Fibroblast of the conjunctiva (primary cell): ENCODE measurements around the gene CACNA1C.

Source experiments
- DNase-seq: peaks from one replicate; pipeline ENCODE4 v3.0.0-alpha.2; 2010; ENCODE audit warnings: low read depth

Gene CACNA1C

DNA sequence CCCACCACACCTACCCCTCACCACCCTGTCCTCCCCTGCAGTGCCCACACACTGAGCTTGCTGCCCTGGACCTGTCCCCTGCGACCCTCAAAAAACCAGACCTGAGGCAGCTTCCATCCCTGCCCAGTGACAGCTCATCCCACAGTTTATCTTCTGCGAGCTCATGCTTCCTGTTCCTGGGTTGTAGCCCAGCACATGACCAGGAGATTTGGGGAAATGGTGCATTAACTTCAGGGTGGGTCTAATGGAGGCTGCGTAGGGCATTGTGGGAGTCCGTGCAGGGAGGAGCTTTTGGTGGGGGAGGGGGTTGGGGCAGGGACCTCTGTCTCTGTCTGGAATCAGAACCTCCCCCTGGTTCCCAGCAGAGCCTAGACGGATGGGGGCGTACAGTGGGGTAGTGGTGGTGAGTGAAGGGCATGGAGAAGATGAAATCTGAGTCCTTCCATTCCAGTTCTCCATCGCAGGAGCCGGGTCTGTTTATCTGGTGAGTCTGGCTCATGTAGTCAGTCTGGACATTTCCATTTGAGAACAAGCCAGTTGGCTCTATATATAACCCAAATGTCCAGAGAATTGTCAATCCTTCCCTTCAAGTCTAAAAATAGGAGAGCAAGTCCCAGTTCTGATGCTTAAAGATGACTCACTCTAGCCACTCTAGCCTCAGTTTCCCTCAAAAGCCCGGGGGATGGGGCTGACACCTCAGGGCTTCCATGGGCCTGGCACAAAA, 270.9 kb downstream of the CACNA1C start:
- DNase-seq: no peak

DNA sequence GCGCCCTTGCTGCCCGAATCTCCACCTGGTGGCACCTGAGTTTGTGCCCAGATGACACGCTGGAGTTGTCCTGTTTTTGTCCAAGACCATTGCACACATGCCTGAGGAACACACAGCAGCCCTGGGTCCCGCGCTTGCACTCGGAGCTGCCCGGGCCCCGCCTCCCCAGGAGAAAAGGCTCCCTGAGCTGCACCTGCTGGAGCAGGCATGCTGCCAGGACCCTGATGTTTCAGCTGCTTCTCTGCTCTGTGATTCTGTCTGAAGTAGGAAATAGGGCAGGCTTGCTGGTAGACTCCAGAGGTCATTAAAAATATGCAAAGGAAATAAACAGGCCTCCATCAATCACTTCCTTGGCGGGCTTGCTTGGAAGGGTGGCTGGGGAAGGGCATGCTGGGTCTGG, 271.6 kb downstream of the CACNA1C start:
- DNase-seq: no peak

DNA sequence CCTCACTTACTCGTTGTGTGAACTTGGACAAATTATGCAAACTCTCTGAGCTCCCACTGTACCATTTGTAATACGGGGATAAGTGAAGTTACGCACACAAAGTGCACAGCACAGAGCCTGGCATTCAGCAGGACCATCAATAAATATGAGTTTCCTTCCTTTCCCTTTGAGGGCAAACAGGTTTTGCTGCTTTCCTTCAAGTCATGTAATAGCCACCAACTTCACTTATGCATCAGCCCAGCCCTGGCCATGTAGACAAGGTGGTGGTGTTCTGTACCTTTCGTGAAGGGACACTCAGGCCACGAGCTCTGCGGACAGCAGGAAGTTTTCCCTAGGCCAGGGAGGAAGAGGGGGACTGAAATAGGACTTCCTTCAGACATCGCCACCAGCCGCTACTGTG, 272.7 kb downstream of the CACNA1C start:
- no peak for DNase-seq

DNA sequence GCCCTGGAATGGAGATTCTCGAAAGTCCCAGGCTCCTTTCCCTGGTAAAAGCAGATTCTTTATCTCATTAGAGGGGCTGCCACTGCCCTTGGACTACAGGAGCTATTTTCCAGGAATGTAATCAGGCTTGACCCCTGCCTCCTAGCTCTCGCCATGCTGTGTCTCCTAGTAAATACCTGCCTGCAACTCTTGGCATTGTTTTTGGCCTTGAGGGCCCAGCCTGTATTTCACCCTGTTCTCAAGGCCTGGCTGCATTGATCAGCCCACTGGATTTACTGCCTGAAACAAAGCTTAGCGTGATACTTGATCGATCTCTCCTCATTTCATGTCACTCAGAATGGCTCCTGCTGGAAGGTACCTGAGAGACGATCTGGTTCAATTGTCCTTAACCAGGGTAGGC, 273.7 kb downstream of the CACNA1C start:
- DNase-seq: no peak

DNA sequence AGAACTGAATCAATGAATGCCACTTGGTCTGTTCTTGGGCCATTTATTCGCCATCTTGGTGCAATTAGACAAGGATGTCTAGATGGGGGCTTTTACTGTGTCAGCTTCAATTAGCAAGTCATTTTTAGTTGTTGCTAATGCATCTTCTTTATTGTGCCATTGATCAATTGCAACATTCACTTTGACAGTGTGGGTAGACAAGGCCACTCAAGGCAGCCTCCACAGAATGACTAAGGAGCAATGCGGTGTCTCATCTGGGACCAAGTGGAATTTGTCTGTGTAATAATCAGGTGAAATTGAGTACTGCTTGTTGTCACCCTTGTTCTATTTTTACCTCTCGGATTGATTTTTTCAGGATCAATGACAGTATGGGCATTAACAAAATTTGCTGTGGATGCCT, 275.9 kb downstream of the CACNA1C start:
- no peak for DNase-seq

GRCh38 chr12:2329661-2330210, 276.9 kb downstream of the CACNA1C start:
- no peak for DNase-seq

GRCh38 chr12:2332236-2332635, 279.4 kb downstream of the CACNA1C start:
- no peak for DNase-seq

DNA sequence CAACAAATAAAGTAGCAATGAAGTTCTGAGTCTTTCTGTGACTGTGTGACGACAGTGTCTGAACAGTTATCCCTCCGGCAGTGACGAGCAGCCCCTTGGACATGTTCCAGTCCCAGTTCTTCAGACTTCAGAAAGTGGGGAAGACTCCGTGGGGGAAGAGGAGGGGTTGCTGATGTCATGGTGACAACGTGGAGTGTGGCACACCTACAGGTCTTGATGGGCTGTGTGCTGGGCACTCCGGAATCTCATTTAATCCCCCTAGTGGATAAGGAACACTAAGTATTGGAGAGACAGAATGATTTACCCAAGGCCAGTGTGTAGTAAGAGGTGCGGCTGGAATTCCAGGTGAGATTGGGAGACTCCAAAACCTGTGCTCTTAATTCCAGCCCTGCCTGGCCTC, 280.2 kb downstream of the CACNA1C start:
- no peak for DNase-seq

DNA sequence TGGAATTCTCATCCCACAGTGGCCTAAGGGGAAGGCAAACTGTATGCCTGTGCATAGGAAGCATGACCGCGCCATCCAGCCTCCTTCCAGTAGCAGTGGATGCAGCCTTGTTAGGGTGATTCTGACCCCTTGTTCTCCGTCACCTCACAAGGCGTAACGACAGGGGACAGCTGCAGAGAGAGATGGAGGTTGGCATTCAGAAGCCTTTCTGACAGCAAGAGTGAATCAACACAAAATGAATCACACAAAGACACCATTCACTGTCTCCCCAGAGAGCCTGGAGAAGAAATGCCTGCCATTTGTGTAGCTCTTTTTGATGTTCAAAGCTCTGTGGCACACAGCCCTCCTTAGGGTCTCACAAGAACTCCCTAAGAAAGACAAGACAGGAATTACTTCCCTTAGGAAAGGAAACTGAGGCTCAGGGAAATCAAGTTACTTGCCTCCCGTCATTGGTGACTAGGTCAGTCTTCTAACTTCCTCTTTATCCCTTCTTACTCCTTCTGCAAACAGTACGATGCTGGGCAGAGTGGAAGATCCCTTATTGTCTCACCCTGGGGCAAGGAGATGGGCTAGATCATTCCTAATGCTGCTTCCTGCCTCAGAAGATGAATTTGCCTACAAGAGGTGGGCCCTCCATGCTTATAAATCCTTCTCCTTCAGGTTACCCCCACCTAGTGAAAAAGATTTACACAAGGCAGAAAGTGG, 280.9 kb downstream of the CACNA1C start:
- DNase-seq: no peak

- no peak for DNase-seq
Measured at GRCh38 chr12:2334271-2334670, 281.5 kb downstream of the CACNA1C start.

DNA sequence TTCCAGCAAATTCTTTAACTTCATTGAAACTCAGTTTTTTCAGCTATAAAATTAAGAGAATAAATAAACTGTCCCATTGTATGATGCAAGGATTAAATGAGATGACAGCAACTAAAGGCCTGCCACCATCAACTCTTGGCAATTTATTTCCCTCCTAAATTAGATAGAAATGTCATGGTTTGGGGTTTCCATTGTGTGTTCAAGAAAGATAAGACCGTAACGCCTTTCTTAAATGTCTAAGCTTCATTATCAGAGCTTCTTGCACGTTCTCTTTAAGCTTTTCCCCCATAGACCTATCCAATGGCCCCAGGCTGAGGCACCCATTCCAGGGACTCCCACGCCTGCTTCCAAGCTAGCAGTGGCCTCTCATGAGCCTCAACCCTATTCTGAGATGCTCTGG, 281.9 kb downstream of the CACNA1C start:
- DNase-seq: no peak

GRCh38 chr12:2335109-2335508, 282.3 kb downstream of the CACNA1C start:
- DNase-seq: no peak

DNA sequence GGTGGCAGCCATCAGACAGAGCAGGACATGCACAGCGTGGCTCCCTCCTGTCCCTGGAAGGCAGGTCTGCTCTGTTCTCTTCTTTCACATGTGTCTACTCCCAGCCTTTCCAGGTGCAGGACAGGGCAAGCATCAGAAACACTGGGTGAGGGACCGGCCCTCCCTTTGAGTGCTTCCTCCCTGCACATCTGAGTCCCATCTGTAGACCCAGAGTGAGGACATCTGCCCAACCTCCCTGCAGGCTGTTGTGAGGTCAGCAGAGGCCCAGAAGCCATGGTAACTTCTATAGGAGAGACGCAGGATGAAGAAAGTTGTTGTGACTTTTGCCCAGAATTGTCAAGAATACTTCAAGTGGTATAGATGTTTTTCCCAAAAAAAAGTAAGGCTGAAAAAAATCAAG, 282.7 kb downstream of the CACNA1C start:
- no peak for DNase-seq

GRCh38 chr12:2335916-2336315, 283.1 kb downstream of the CACNA1C start:
- no peak for DNase-seq

DNA sequence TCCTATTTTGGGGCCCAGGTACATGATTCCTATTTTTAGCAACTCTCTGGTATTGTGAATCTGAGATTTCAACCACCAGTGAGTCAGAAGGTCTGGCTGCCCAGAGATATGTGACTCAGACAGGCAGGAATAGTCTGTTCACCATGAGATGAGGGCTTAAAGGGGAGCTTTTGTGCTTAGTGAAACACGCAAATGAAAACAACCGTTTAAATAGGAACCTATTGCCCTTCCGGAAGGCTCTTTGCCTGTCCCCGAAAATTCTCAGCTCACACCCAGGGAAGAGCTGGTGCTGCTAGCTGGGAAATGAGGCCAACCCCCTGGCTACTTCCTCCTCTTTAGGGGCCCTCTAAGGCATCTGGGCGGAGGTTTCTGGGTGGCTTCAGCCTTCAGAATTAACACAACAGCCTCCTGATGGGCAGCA, 283.6 kb downstream of the CACNA1C start:
- DNase-seq: peak; percentile 84

DNA sequence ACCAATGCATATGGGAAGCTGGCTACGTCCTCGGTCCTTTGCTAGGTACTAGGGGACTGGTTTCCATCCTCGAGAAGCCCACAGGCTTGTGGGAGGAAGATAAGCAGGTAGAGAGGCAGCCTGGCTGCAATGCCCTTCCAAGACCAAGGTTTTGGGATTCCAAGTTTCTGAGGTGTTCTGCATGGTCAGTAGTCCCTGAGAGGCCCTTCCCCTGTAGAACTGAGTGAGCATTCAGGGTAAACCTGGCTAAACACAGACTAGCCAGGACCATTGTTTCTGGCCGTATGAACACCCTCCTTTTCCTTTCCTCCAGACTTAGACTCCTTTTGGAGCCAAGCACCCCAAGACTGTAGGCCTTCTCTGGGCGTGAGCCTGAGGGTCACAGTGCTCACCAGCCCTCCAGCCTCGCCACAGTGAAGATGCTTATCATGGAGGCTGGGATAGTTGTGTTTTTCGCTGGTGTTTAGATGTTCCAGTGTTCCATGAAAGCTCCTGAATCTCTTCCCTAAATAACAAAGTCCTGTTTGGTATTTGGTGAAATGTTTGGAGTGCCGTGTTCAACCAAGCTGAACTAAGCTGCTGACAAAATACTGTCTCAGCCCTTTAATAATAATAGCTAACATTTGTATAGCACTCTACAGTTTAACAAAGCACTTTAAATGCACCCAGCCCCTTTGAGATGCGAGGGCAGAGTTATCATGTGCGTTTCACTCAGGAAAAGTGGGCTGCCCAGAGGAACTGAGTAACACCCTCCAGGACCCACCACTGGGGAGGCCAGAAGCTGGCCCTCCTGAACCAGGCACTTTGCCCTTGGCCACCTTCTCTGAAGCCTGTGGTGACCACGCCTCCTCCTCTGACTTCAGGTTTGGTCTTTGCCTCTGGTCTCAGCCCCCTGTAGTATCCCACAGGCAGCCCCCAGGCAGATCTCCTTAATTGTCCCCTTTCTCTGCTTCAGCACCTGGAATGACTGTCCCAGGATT, 284.5 kb downstream of the CACNA1C start:
- no peak for DNase-seq

GRCh38 chr12:2338381-2338780, 285.6 kb downstream of the CACNA1C start:
- DNase-seq: no peak

DNA sequence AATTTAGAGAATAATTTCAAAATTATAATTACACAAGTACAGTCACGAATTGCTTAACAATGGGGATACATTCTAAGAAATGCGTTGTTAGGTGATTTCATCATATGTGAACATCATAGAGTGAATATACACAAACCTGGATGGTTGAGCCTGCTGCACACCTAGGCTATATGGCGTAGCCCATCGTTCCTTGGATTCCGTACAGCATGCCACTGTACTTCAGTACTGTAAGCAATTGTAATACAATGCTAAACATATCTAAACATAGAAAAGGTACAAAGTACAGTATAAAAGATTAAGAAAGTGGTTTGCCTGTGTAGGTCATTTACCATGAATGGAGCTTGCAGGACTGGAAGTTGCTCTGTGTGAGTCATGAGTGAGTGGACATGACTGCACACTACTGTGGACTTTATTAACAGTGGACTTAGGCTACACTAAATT, 286.2 kb downstream of the CACNA1C start:
- DNase-seq: no peak

DNA sequence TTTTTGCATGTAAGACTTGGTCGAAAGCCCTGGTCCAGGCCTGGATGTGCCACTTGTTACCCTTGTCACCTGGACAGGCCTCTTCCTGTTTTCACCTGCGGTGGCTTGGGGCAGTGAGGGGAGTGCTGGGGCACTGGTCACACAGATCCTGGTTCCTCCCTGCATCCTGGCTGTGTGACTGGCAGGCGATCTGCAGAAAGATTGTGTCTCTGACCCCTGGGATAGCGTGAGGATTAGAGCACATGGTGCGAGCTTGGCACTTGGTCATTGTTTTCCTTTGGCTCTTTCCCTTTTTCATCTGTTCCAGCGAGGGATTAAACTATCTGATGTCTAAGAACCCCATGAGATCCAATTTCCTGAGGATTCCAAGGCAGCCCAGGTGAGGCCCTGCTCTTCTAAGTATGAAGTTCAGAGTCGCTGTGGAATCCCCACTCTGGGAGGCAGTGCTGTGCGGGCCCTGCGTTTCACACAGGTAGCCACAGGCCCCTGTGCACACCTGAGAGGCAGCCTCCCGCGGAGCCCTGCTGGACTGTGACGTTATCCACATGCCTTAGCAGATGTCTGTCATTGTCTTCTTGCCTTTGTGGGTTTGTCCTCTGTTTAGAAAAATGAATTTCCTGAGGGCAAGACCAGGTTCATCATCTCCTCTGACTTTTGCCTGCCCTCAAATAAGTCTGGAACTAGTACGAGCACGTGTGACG, 288.4 kb downstream of the CACNA1C start:
- no peak for DNase-seq

DNA sequence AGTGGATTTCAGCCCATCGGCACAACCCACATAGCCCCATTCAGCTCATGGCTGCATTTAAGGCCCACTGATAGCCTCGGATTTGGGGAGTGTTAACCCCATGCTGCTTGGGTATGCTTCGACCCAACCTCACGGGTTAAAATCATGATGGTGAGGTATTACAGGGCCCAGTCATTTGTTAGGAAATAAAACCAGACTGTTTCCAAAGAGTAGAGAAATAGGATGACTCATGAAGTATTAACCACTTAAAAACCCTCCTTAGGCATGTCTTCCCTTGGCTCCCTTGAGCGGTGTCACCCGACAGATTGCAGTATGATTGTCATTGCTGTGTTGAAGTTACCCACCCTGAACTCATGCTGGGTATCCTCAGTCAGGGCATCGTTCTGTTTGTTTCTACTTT, 289.1 kb downstream of the CACNA1C start:
- no peak for DNase-seq

DNA sequence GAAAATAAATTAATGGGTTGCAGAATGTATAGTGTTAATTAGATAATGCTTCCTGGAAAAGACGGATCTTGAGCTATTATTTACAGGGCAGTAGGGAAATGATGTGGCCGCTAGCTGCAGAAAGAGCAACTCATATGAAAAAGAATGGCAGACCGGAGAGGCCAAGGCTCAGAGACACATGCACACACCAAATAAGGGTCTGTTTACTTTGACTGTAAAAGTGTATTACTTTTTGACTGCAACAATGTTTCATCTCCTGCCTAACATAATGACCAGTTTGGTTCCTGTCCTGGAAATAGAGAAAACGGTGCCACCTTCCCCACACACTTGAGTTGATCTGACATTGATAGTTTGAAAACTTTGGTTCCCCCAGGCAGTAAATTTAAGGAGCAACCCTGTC, 290.9 kb downstream of the CACNA1C start:
- DNase-seq: no peak

GRCh38 chr12:2344476-2344875, 291.7 kb downstream of the CACNA1C start:
- DNase-seq: no peak
